Measurements from ENCODE around the gene TMEM80. TPM values are rescaled to one million over a fixed set of nuclear protein-coding genes. Genes with fewer than 3 reads are reported as not detected.
"Not testable (repeated sequence)": the region's sequence is repeated elsewhere in the genome, so short reads cannot be mapped to it uniquely, and the experiment has no call there.

Gene TMEM80
- total and polyA plus RNA-seq, 2 donors (not counting 1 experiment from before 2014, with no cell fraction given) = 10.6 to 15.3 TPM

- DNase-seq (ENCODE audit: low read depth in 2 of 2) = no peak
- Histone ChIP-seq H3K36me3 (ENCODE audit: control insufficient read depth, insufficient read depth, low read length) (peaks cover 2% of the 10 kb centered on the region), H3K4me2 (ENCODE audit: extremely low read depth, insufficient read depth, low read length) (no peak overlapping the region), H4K20me1 (ENCODE audit: control insufficient read depth, extremely low read depth, insufficient read depth, low read length) (no peaks in the 10 kb centered on the region), H3K27ac (ENCODE audit: insufficient read depth, low read length) (no peak overlapping the region), H3K9ac (ENCODE audit: insufficient read depth, low read length) (peak overlapping the region; percentile 7), H2AFZ (ENCODE audit: low read length) (no peak overlapping the region), H3K4me1 (ENCODE audit: control insufficient read depth, extremely low read depth, insufficient read depth, low read length) (peaks cover 16% of the 10 kb centered on the region), H3K4me3 (replicated peaks in 1 of 4; ENCODE audit: control extremely low read depth in 1 of 4, insufficient read depth in 1 of 4, low read depth in 3 of 4, low read length in 4 of 4) (no peak overlapping the region), H3K79me2 (ENCODE audit: control insufficient read depth, insufficient read depth, low read length) (no peaks in the 10 kb centered on the region), H3K27me3 (ENCODE audit: control insufficient read depth, insufficient read depth, low read length) (peaks cover 7% of the 10 kb centered on the region), H3K9me3 (ENCODE audit: control insufficient read depth, insufficient read depth, low read depth, low read length) (no peaks in the 10 kb centered on the region)
- TF ChIP-seq CTCF (conservative IDR thresholded peaks at IDR 0.05 in 1 of 2, IDR thresholded peaks at IDR 0.05 in 1 of 2; ENCODE audit: low read depth in 1 of 2, low read length in 2 of 2) (no peak), EZH2 (IDR thresholded peaks at IDR 0.05; ENCODE audit: low read length, missing control alignments) (no peak)
Measured at GRCh38 chr11:728901-729491, 33.4 kb downstream of the TMEM80 start.

GRCh38 chr11:729492-730074 lies 34.0 kb downstream of the TMEM80 start:
- no peaks in the 10 kb centered on the region for H4K20me1 ChIP-seq (ENCODE audit: control insufficient read depth, extremely low read depth, insufficient read depth, low read length)
- H3K36me3 ChIP-seq (ENCODE audit: control insufficient read depth, insufficient read depth, low read length) = no peaks in the 10 kb centered on the region
- peaks cover 6% of the 10 kb centered on the region for H3K27me3 ChIP-seq (ENCODE audit: control insufficient read depth, insufficient read depth, low read length)
- H3K4me1 ChIP-seq (ENCODE audit: control insufficient read depth, extremely low read depth, insufficient read depth, low read length) = peaks cover 16% of the 10 kb centered on the region
- H3K9me3 ChIP-seq (ENCODE audit: control insufficient read depth, insufficient read depth, low read depth, low read length) = no peaks in the 10 kb centered on the region
- H3K79me2 ChIP-seq (ENCODE audit: control insufficient read depth, insufficient read depth, low read length) = no peaks in the 10 kb centered on the region
- no peak overlapping the region for H3K27ac ChIP-seq (ENCODE audit: insufficient read depth, low read length)
- TF ChIP-seq CTCF (conservative IDR thresholded peaks at IDR 0.05 in 1 of 2, IDR thresholded peaks at IDR 0.05 in 1 of 2; ENCODE audit: low read depth in 1 of 2, low read length in 2 of 2) (no peak), EZH2 (IDR thresholded peaks at IDR 0.05; ENCODE audit: low read length, missing control alignments) (no peak)
- H3K4me3 ChIP-seq (replicated peaks in 1 of 4; ENCODE audit: control extremely low read depth in 1 of 4, insufficient read depth in 1 of 4, low read depth in 3 of 4, low read length in 4 of 4) = no peak overlapping the region
- no peak overlapping the region for H2AFZ ChIP-seq (ENCODE audit: low read length)
- no peak overlapping the region for H3K4me2 ChIP-seq (ENCODE audit: extremely low read depth, insufficient read depth, low read length)
- no peak for DNase-seq (ENCODE audit: low read depth in 2 of 2)
- H3K9ac ChIP-seq (ENCODE audit: insufficient read depth, low read length) = no peak overlapping the region

GRCh38 chr11:733072-733471 lies 37.5 kb downstream of the TMEM80 start:
- no peaks in the 10 kb centered on the region for H3K27me3 ChIP-seq (ENCODE audit: control insufficient read depth, insufficient read depth, low read length)
- H3K4me3 ChIP-seq (replicated peaks in 1 of 4; ENCODE audit: control extremely low read depth in 1 of 4, insufficient read depth in 1 of 4, low read depth in 3 of 4, low read length in 4 of 4) = no peak overlapping the region
- peaks cover 8% of the 10 kb centered on the region for H3K4me1 ChIP-seq (ENCODE audit: control insufficient read depth, extremely low read depth, insufficient read depth, low read length)
- H2AFZ ChIP-seq (ENCODE audit: low read length) = no peak overlapping the region
- DNase-seq (ENCODE audit: low read depth in 2 of 2) = no peak
- no peak overlapping the region for H3K27ac ChIP-seq (ENCODE audit: insufficient read depth, low read length)
- no peak for TF ChIP-seq CTCF (conservative IDR thresholded peaks at IDR 0.05 in 1 of 2, IDR thresholded peaks at IDR 0.05 in 1 of 2; ENCODE audit: low read depth in 1 of 2, low read length in 2 of 2)
- TF ChIP-seq EZH2 (IDR thresholded peaks at IDR 0.05; ENCODE audit: low read length, missing control alignments) = no peak
- H3K36me3 ChIP-seq (ENCODE audit: control insufficient read depth, insufficient read depth, low read length) = no peaks in the 10 kb centered on the region
- no peak overlapping the region for H3K9ac ChIP-seq (ENCODE audit: insufficient read depth, low read length)
- no peaks in the 10 kb centered on the region for H3K79me2 ChIP-seq (ENCODE audit: control insufficient read depth, insufficient read depth, low read length)
- no peak overlapping the region for H3K4me2 ChIP-seq (ENCODE audit: extremely low read depth, insufficient read depth, low read length)
- H3K9me3 ChIP-seq (ENCODE audit: control insufficient read depth, insufficient read depth, low read depth, low read length) = no peaks in the 10 kb centered on the region
- no peaks in the 10 kb centered on the region for H4K20me1 ChIP-seq (ENCODE audit: control insufficient read depth, extremely low read depth, insufficient read depth, low read length)

GRCh38 chr11:734541-734940 lies 38.9 kb downstream of the TMEM80 start:
- H3K79me2 ChIP-seq (ENCODE audit: control insufficient read depth, insufficient read depth, low read length); H4K20me1 ChIP-seq (ENCODE audit: control insufficient read depth, extremely low read depth, insufficient read depth, low read length); H3K4me1 ChIP-seq (ENCODE audit: control insufficient read depth, extremely low read depth, insufficient read depth, low read length); H3K4me3 ChIP-seq (replicated peaks in 1 of 4; ENCODE audit: control extremely low read depth in 1 of 4, insufficient read depth in 1 of 4, low read depth in 3 of 4, low read length in 4 of 4); H2AFZ ChIP-seq (ENCODE audit: low read length); H3K36me3 ChIP-seq (ENCODE audit: control insufficient read depth, insufficient read depth, low read length); DNase-seq (ENCODE audit: low read depth in 2 of 2); H3K4me2 ChIP-seq (ENCODE audit: extremely low read depth, insufficient read depth, low read length); H3K9ac ChIP-seq (ENCODE audit: insufficient read depth, low read length); H3K9me3 ChIP-seq (ENCODE audit: control insufficient read depth, insufficient read depth, low read depth, low read length); H3K27ac ChIP-seq (ENCODE audit: insufficient read depth, low read length); H3K27me3 ChIP-seq (ENCODE audit: control insufficient read depth, insufficient read depth, low read length): not testable (repeated sequence)

Data from fibroblast of lung (primary cell).